OCI-LY7 (cell line): ENCODE results near the gene ITGA5. TPM values are rescaled to one million over a fixed set of nuclear protein-coding genes. Genes with fewer than 3 reads are reported as not detected.

Experiments used
- BruUV-seq: library from RNA; stranded (reverse); fragments of 400-500 nt; replicated peaks from 2 replicates; lab custom pipeline; 2021; lab: Mats Ljungman, UMichigan
- CTCF ChIA-PET: fragments of 300-600 bp; sonication (Branson Sonifier 250); formaldehyde crosslinking; loops from one replicate; lab custom pipeline; 2022; ENCODE audit warnings: antibody characterized with exemption; ENCODE audit not compliant: unreplicated experiment; lab: Charles Lee
- POLR2A ChIA-PET: fragments of 300-600 bp; sonication (Branson Sonifier 250); formaldehyde crosslinking; loops from one replicate; lab custom pipeline; 2022; ENCODE audit warnings: antibody characterized with exemption; lab: Charles Lee
- DNase-seq: peaks from one replicate; pipeline ENCODE4 v3.0.0-alpha.2; 2015; ENCODE audit warnings: low spot score
- H2AFZ ChIP-seq: fragments of 200-600 bp; sonication (generic), shearing (Covaris generic); 2 replicates; pipeline ENCODE4 v1.6.1; 2014; ENCODE audit warnings: mild to moderate bottlenecking, antibody characterized with exemption, low read length, moderate library complexity
- H3K27ac ChIP-seq: fragments of 200-600 bp; sonication (generic); 2 replicates; pipeline ENCODE4 v1.5.1; 2014; ENCODE audit warnings: mixed run types, low read depth, mild to moderate bottlenecking, moderate library complexity, low read length, inconsistent platforms; ENCODE audit not compliant: poor library complexity, severe bottlenecking
- H3K36me3 ChIP-seq: fragments of 200-600 bp; sonication (generic); 2 replicates; pipeline ENCODE4 v1.6.1; 2014; ENCODE audit warnings: mild to moderate bottlenecking, antibody characterized with exemption, low read length, moderate library complexity, mixed read lengths; ENCODE audit not compliant: insufficient read depth
- H3K4me1 ChIP-seq: fragments of 200-600 bp; sonication (generic); 2 replicates; pipeline ENCODE4 v1.5.1; 2014; ENCODE audit warnings: mild to moderate bottlenecking, low read length; ENCODE audit not compliant: insufficient read depth, poor library complexity, severe bottlenecking
- H3K4me2 ChIP-seq: fragments of 200-600 bp; sonication (generic); 2 replicates; pipeline ENCODE4 v1.6.1; 2014; ENCODE audit warnings: mild to moderate bottlenecking, low read length
- H3K4me3 ChIP-seq: fragments of 200-600 bp; sonication (generic); 2 replicates; pipeline ENCODE4 v1.5.1; 2014; ENCODE audit warnings: mild to moderate bottlenecking, low read depth, low read length; ENCODE audit not compliant: poor library complexity, severe bottlenecking
- H3K79me2 ChIP-seq: fragments of 200-600 bp; sonication (generic); 2 replicates; pipeline ENCODE4 v1.6.1; 2016; ENCODE audit warnings: low read depth, mild to moderate bottlenecking, low read length, moderate library complexity, mixed read lengths; ENCODE audit not compliant: insufficient read depth
- H3K9me2 ChIP-seq: fragments of 200-600 bp; sonication (generic); 2 replicates; pipeline ENCODE4 v1.6.1; 2016; ENCODE audit warnings: mild to moderate bottlenecking, low read length, mixed read lengths; ENCODE audit not compliant: insufficient read depth
- H3K9me3 ChIP-seq: fragments of 200-600 bp; sonication (generic); 2 replicates; pipeline ENCODE4 v1.6.1; 2014; ENCODE audit warnings: mild to moderate bottlenecking, mixed run types, low read length, mixed read lengths
- H4K20me1 ChIP-seq: fragments of 200-600 bp; sonication (generic); 2 replicates; pipeline ENCODE4 v1.6.1; 2014; ENCODE audit warnings: mild to moderate bottlenecking, antibody characterized with exemption, low read length, moderate library complexity, mixed read lengths; ENCODE audit not compliant: insufficient read depth
- EZH2phosphoT487 ChIP-seq: fragments of 200-600 bp; sonication (generic); IDR thresholded peaks from 2 replicates; pipeline ENCODE4 v1.6.1; 2018; ENCODE audit warnings: low read depth, borderline replicate concordance, mild to moderate bottlenecking, mixed run types, antibody characterized with exemption, low read length, moderate library complexity, mixed read lengths
- intact Hi-C: fragments of 100-400 bp; cut with micrococcal nuclease; formaldehyde crosslinking; loops from one replicate; pipeline ENCODE4 v1.10.0; 2022; ENCODE audit not compliant: unreplicated experiment
- total RNA-seq, 2 experiments: library from RNA; depleted of rRNA in 1 of 2; stranded (reverse); fragments of >200 nt in 1 of 2; shearing (Covaris generic) in 1 of 2; gene quantifications; 2 replicates each; pipeline ENCODE4 v1.2.3, GENCODE V29; 2014 to 2022
- TF ChIP-seq, protein P1 (sequence below): fragments of 200-600 bp; sonication (generic); conservative IDR thresholded peaks from 2 replicates; pipeline ENCODE4 v1.5.1; 2014; ENCODE audit warnings: mild to moderate bottlenecking, antibody characterized with exemption, low read length, moderate library complexity, mixed read lengths

The ITGA5 gene
- total RNA-seq, 2 experiments from 2014 or later, result 0.06 to 0.34 TPM

DNA sequence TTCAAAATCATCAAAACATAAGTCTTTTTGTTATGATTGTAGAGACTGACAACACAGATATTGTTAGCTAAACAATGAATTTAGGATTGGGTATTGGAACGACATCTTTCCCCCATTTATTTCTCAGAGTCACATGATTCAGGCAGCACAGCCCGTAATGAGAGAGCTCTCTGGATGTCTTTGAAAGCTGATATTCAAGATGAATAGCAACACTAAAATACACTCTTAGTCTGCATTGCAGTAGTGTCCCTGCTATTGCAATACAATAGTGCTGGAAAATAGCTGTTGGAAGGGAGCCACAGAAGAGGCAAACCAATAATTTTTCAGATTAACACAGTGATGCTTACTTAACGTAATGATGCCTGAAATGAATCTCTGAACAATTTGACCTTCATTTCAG, 44.4 kb upstream of the ITGA5 start:
- Histone ChIP-seq H2AFZ (no peak overlapping the region), H4K20me1 (no peaks in the 10 kb centered on the region), H3K27ac (no peak overlapping the region), H3K4me3 (no peak overlapping the region), H3K9me3 (no peaks in the 10 kb centered on the region), H3K4me1 (no peaks in the 10 kb centered on the region), H3K36me3 (peaks cover 64% of the 10 kb centered on the region), H3K79me2 (no peaks in the 10 kb centered on the region), H3K4me2 (no peak overlapping the region), H3K9me2 (no peaks in the 10 kb centered on the region)
- ChIA-PET CTCF (no interaction called here), POLR2A (interaction anchor here (0.5 to 1.1 kb wide), 3 partner anchors 9 to 161 kb away, joined by 3 read pairs; no protein-coding TSS in a partner anchor)
- no peak for DNase-seq
- intact Hi-C loops, result no loop called here
- TF ChIP-seq, protein P1, sequence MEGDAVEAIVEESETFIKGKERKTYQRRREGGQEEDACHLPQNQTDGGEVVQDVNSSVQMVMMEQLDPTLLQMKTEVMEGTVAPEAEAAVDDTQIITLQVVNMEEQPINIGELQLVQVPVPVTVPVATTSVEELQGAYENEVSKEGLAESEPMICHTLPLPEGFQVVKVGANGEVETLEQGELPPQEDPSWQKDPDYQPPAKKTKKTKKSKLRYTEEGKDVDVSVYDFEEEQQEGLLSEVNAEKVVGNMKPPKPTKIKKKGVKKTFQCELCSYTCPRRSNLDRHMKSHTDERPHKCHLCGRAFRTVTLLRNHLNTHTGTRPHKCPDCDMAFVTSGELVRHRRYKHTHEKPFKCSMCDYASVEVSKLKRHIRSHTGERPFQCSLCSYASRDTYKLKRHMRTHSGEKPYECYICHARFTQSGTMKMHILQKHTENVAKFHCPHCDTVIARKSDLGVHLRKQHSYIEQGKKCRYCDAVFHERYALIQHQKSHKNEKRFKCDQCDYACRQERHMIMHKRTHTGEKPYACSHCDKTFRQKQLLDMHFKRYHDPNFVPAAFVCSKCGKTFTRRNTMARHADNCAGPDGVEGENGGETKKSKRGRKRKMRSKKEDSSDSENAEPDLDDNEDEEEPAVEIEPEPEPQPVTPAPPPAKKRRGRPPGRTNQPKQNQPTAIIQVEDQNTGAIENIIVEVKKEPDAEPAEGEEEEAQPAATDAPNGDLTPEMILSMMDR, result no peak
- no peak for TF ChIP-seq EZH2phosphoT487
- BruUV-seq, result no TSS peak

DNA sequence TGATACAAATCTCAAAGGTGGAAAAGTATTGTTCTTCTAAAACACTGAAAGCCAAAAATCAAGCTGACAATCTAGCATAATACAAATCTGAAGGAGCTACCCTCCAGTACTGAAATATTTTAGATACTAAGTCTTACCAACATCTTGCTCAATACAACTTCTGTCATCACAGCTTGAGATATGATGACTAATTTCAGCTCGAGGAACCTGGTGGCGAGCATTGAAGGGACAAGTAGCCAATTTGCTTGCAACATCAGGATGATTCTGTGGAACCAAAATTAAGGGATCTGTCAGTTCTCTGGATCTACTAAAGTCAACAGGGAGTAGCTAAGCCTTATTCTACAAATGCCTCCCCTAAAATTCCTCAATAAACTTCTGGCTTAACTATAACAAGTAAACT, 44.0 kb upstream of the ITGA5 start:
- H3K4me3 ChIP-seq, result no peak overlapping the region
- no peaks in the 10 kb centered on the region for H3K9me2 ChIP-seq
- H3K36me3 ChIP-seq, result peaks cover 60% of the 10 kb centered on the region
- intact Hi-C loops, result no loop called here
- no peaks in the 10 kb centered on the region for H3K9me3 ChIP-seq
- BruUV-seq, result no TSS peak
- ChIA-PET POLR2A (interaction anchor here (0.5 to 0.6 kb wide), 2 partner anchors 80 to 161 kb away, joined by 3 read pairs; no protein-coding TSS in a partner anchor), CTCF (no interaction called here)
- H3K4me2 ChIP-seq, result no peak overlapping the region
- H2AFZ ChIP-seq, result no peak overlapping the region
- TF ChIP-seq, protein P1, result no peak
- TF ChIP-seq EZH2phosphoT487, result no peak
- no peaks in the 10 kb centered on the region for H3K4me1 ChIP-seq
- no peak for DNase-seq
- no peak overlapping the region for H3K27ac ChIP-seq
- no peaks in the 10 kb centered on the region for H4K20me1 ChIP-seq
- H3K79me2 ChIP-seq, result no peaks in the 10 kb centered on the region

DNA sequence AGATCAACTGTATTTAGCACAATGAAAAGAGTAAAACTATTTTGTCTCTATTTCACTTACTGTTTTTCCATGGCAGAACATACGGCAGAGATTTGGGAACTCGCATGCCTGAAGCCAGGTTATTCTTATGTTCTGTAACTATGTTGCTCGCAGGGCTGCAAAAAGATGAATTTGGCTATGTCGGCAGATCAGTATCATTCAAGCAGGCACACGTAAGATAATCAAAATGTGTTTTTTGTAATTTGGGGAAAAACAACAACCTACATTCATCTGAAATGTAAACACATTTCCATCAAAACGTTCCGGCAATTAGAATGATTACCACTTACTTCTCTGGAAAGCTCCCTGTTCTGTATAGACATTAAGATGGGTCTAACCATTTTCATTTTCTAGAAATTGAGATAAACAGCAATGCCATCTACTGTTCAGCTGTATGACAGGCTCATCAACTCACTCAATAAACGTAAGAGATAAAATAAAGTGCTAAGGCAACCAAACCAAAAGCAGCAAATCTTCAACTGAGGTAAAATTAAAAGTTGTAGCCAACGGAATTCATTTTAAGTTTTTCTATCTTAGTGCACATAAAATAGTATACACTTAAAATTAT, 41.4 kb upstream of the ITGA5 start:
- ChIA-PET CTCF (no interaction called here), POLR2A (interaction anchor here (0.8 to 1.2 kb wide), 2 partner anchors 10 to 14 kb away, joined by 3 to 4 read pairs; no protein-coding TSS in a partner anchor)
- H4K20me1 ChIP-seq, result no peaks in the 10 kb centered on the region
- H3K4me1 ChIP-seq, result no peaks in the 10 kb centered on the region
- TF ChIP-seq, protein P1, result 0 out of 2 replicates have a peak, but pooled peaks have one; percentile 30
- TF ChIP-seq EZH2phosphoT487, result no peak
- no TSS peak for BruUV-seq
- intact Hi-C loops, result no loop called here
- H3K9me2 ChIP-seq, result no peaks in the 10 kb centered on the region
- DNase-seq, result no peak
- peaks cover 71% of the 10 kb centered on the region for H3K36me3 ChIP-seq
- no peaks in the 10 kb centered on the region for H3K79me2 ChIP-seq
- H2AFZ ChIP-seq, result no peak overlapping the region
- H3K4me3 ChIP-seq, result no peak overlapping the region
- H3K9me3 ChIP-seq, result no peaks in the 10 kb centered on the region
- no peak overlapping the region for H3K27ac ChIP-seq
- no peak overlapping the region for H3K4me2 ChIP-seq
